PC-9 (cell line): Measurements from ENCODE around the gene PTH1R. TPM values are rescaled to one million over a fixed set of nuclear protein-coding genes. Genes with fewer than 3 reads are reported as not detected.

Experiments
- BruUV-seq: library from RNA; stranded (reverse); fragments of 400-500 nt; replicated peaks from 2 replicates; lab custom pipeline; 2021; lab: Mats Ljungman, UMichigan
- CTCF ChIA-PET: fragments of 300-600 bp; sonication (Branson Sonifier 250); formaldehyde crosslinking; loops from one replicate; lab custom pipeline; 2022; ENCODE audit warnings: antibody characterized with exemption; lab: Charles Lee
- POLR2A ChIA-PET: fragments of 300-600 bp; sonication (Branson Sonifier 250); formaldehyde crosslinking; loops from one replicate; lab custom pipeline; 2022; ENCODE audit warnings: antibody characterized with exemption; ENCODE audit not compliant: unreplicated experiment; lab: Charles Lee
- DNase-seq, 2 experiments: peaks; one replicate each; pipeline versions ENCODE4 v3.0.0 to v3.0.0-alpha.2; 2015 to 2022; ENCODE audit warnings: mixed read lengths in 1 of 2
- H2AFZ ChIP-seq: fragments of 200-600 bp; sonication (generic); 2 replicates; pipeline ENCODE4 v1.8.1; 2017; ENCODE audit warnings: antibody characterized with exemption
- H3F3A ChIP-seq: fragments of 200-600 bp; sonication (generic); 2 replicates; pipeline ENCODE4 v1.8.1; 2017; ENCODE audit warnings: antibody characterized with exemption, mild to moderate bottlenecking, low read depth; ENCODE audit not compliant: insufficient read depth
- H3K27ac ChIP-seq: fragments of 200-600 bp; sonication (generic); 2 replicates; pipeline ENCODE4 v1.6.1; 2016; ENCODE audit warnings: mixed run types
- H3K27me3 ChIP-seq: fragments of 200-600 bp; sonication (generic); 2 replicates; pipeline ENCODE4 v1.6.1; 2016; ENCODE audit warnings: low read depth, mixed run types; ENCODE audit not compliant: insufficient read depth
- H3K36me3 ChIP-seq: fragments of 200-600 bp; sonication (generic); 2 replicates; pipeline ENCODE4 v1.6.1; 2016; ENCODE audit warnings: low read depth, mixed run types
- H3K4me1 ChIP-seq: fragments of 200-600 bp; sonication (generic); replicated peaks from 2 replicates; pipeline ENCODE4 v1.6.1; 2016; ENCODE audit warnings: mixed run types; ENCODE audit not compliant: insufficient read depth
- H3K4me2 ChIP-seq: fragments of 200-600 bp; sonication (generic); 2 replicates; pipeline ENCODE4 v1.6.1; 2017; ENCODE audit warnings: mixed run types
- H3K4me3 ChIP-seq: fragments of 200-600 bp; sonication (generic); 2 replicates; pipeline ENCODE4 v1.6.1; 2016; ENCODE audit warnings: mixed run types
- H3K79me2 ChIP-seq: fragments of 200-600 bp; sonication (generic); 2 replicates; pipeline ENCODE4 v1.6.1; 2017; ENCODE audit warnings: low read depth, mixed run types
- H3K9me2 ChIP-seq: fragments of 200-600 bp; sonication (generic); 2 replicates; pipeline ENCODE4 v1.8.1; 2017; ENCODE audit warnings: mild to moderate bottlenecking; ENCODE audit not compliant: insufficient read depth
- H3K9me3 ChIP-seq: fragments of 200-600 bp; sonication (generic); 2 replicates; pipeline ENCODE4 v1.8.1; 2016; ENCODE audit warnings: low read depth; ENCODE audit not compliant: insufficient read depth
- H4K20me1 ChIP-seq: fragments of 200-600 bp; sonication (generic); 2 replicates; pipeline ENCODE4 v1.8.1; 2017; ENCODE audit not compliant: insufficient read depth
- CTCF ChIP-seq: fragments of 200-600 bp; sonication (generic); conservative IDR thresholded peaks from 2 replicates; pipeline ENCODE4 v1.6.1; 2017; ENCODE audit warnings: mixed run types, antibody characterized with exemption, mild to moderate bottlenecking, moderate library complexity
- EZH2 ChIP-seq: fragments of 200-600 bp; sonication (generic); IDR thresholded peaks from 2 replicates; pipeline ENCODE4 v1.8.0; 2017; ENCODE audit warnings: antibody characterized with exemption, low read depth
- intact Hi-C: fragments of 100-400 bp; cut with micrococcal nuclease; formaldehyde crosslinking; loops from one replicate; pipeline ENCODE4 v1.10.0; 2022; ENCODE audit not compliant: unreplicated experiment
- total RNA-seq: library from RNA; stranded (reverse); gene quantifications from 2 replicates; pipeline ENCODE4 v1.2.3, GENCODE V29; 2021

PTH1R gene
- total RNA-seq, 1 experiment from 2014 or later: not detected

- DNase-seq: no peak
- H3K9me2 ChIP-seq: no peaks in the 10 kb centered on the region
- POLR2A ChIA-PET: no interaction called here
- H2AFZ ChIP-seq: no peak overlapping the region
- H3K36me3 ChIP-seq: no peaks in the 10 kb centered on the region
- H3K27ac ChIP-seq: no peak overlapping the region
- no peaks in the 10 kb centered on the region for H3K27me3 ChIP-seq
- no TSS peak for BruUV-seq
- CTCF ChIA-PET: no interaction called here
- intact Hi-C loops: no loop called here
- H3K4me3 ChIP-seq: no peak overlapping the region
- no peak for TF ChIP-seq EZH2
- no peak for TF ChIP-seq CTCF
- no peaks in the 10 kb centered on the region for H3K4me1 ChIP-seq
- no peaks in the 10 kb centered on the region for H3K79me2 ChIP-seq
- H3K4me2 ChIP-seq: no peak overlapping the region
- peaks cover 3% of the 10 kb centered on the region; the same call in 1 of the 2 replicates for H3K9me3 ChIP-seq
- H3F3A ChIP-seq: no peaks in the 10 kb centered on the region
- no peaks in the 10 kb centered on the region for H4K20me1 ChIP-seq
Observed at GRCh38 chr3:46835054-46835453, 42.5 kb upstream of the PTH1R start.

GRCh38 chr3:46835491-46835890 is 42.0 kb upstream of the PTH1R start:
- H3K27me3 ChIP-seq: no peaks in the 10 kb centered on the region
- ChIA-PET POLR2A (no interaction called here), CTCF (no interaction called here)
- TF ChIP-seq CTCF (no peak), EZH2 (no peak)
- H3K9me2 ChIP-seq: no peaks in the 10 kb centered on the region
- no peak overlapping the region for H3K4me2 ChIP-seq
- no TSS peak for BruUV-seq
- no peaks in the 10 kb centered on the region for H4K20me1 ChIP-seq
- DNase-seq: no peak
- peaks cover 6% of the 10 kb centered on the region; the same call in 1 of the 2 replicates for H3K9me3 ChIP-seq
- H3K79me2 ChIP-seq: no peaks in the 10 kb centered on the region
- H3K27ac ChIP-seq: no peak overlapping the region
- no peaks in the 10 kb centered on the region for H3K36me3 ChIP-seq
- no peak overlapping the region for H2AFZ ChIP-seq
- no peaks in the 10 kb centered on the region for H3K4me1 ChIP-seq
- intact Hi-C loops: no loop called here
- no peaks in the 10 kb centered on the region for H3F3A ChIP-seq
- H3K4me3 ChIP-seq: no peak overlapping the region

- TF ChIP-seq EZH2 (no peak), CTCF (no peak)
- Histone ChIP-seq H3K4me3 (no peak overlapping the region), H3K27me3 (no peaks in the 10 kb centered on the region), H3K27ac (no peak overlapping the region), H3K4me2 (no peak overlapping the region), H3K4me1 (no peaks in the 10 kb centered on the region), H3K9me3 (peaks cover 10% of the 10 kb centered on the region; the same call in 1 of the 2 replicates), H3K9me2 (no peaks in the 10 kb centered on the region), H3F3A (no peaks in the 10 kb centered on the region), H2AFZ (no peak overlapping the region), H3K36me3 (no peaks in the 10 kb centered on the region), H3K79me2 (no peaks in the 10 kb centered on the region), H4K20me1 (no peaks in the 10 kb centered on the region)
- POLR2A ChIA-PET: no interaction called here
- intact Hi-C loops: no loop called here
- BruUV-seq: no TSS peak
- DNase-seq: no peak
- CTCF ChIA-PET: no interaction called here
Observed at GRCh38 chr3:46838301-46838700, 39.2 kb upstream of the PTH1R start.
